Activated T-helper 1 cell treated with Interleukin-2 at 50 U/mL for 16 hours (primary cell): ENCODE data around the gene TRIO.

Source experiments
- DNase-seq: peaks from one replicate; pipeline ENCODE4 v3.0.0-alpha.2; 2020; ENCODE audit warnings: low read depth

Gene TRIO

GRCh38 chr5:14330291-14330690 is 187.1 kb downstream of the TRIO start:
- DNase-seq = no peak

GRCh38 chr5:14330729-14331385 is 187.7 kb downstream of the TRIO start:
- no peak for DNase-seq

- no peak for DNase-seq
Observed at GRCh38 chr5:14331386-14331781, 188.2 kb downstream of the TRIO start.

GRCh38 chr5:14332038-14332631 is 189.0 kb downstream of the TRIO start:
- DNase-seq = no peak

GRCh38 chr5:14332746-14333145 is 189.6 kb downstream of the TRIO start:
- no peak for DNase-seq

- DNase-seq = no peak
Observed at GRCh38 chr5:14337593-14337992, 194.5 kb downstream of the TRIO start.

GRCh38 chr5:14339468-14339867 is 196.3 kb downstream of the TRIO start:
- DNase-seq = no peak

- DNase-seq = no peak
Observed at GRCh38 chr5:14341571-14342230, 198.6 kb downstream of the TRIO start.

- DNase-seq = no peak
Observed at GRCh38 chr5:14342306-14342705, 199.2 kb downstream of the TRIO start.

GRCh38 chr5:14343376-14343775 is 200.2 kb downstream of the TRIO start:
- no peak for DNase-seq

GRCh38 chr5:14347522-14347921 is 204.4 kb downstream of the TRIO start:
- no peak for DNase-seq

GRCh38 chr5:14348142-14348541 is 205.0 kb downstream of the TRIO start:
- no peak for DNase-seq

- DNase-seq = no peak
Observed at GRCh38 chr5:14349029-14349428, 205.9 kb downstream of the TRIO start.

GRCh38 chr5:14351086-14351661 is 208.0 kb downstream of the TRIO start:
- DNase-seq = no peak

- peak; percentile 28 for DNase-seq
Observed at GRCh38 chr5:14351845-14352712, 208.9 kb downstream of the TRIO start.

GRCh38 chr5:14353726-14354474 is 210.8 kb downstream of the TRIO start:
- DNase-seq = no peak

- DNase-seq = no peak
Observed at GRCh38 chr5:14355391-14355790, 212.2 kb downstream of the TRIO start.

- DNase-seq = no peak
Observed at GRCh38 chr5:14356305-14356704, 213.2 kb downstream of the TRIO start.

GRCh38 chr5:14357441-14357840 is 214.3 kb downstream of the TRIO start:
- DNase-seq = no peak

GRCh38 chr5:14357851-14358250 is 214.7 kb downstream of the TRIO start:
- DNase-seq = no peak

GRCh38 chr5:14358536-14358935 is 215.4 kb downstream of the TRIO start:
- DNase-seq = no peak
